ENCODE results near the gene MED13L. TPM values are rescaled to one million over a fixed set of nuclear protein-coding genes. Genes with fewer than 3 reads are reported as not detected.

Gene MED13L
- total and polyA plus RNA-seq, 4 donors = 7.9 to 94.0 (median 37.7) TPM

GRCh38 chr12:116010467-116010866, 267.0 kb downstream of the MED13L start:
- DNase-seq (ENCODE audit: low spot score) = no peak
- peaks cover 1 to 39% (median 30%) of the 10 kb centered on the region in 4 donors for H3K36me3 ChIP-seq (ENCODE audit: control insufficient read depth in 4 of 4, insufficient read depth in 3 of 4, low read depth in 1 of 4, low read length in 3 of 4)
- no peak overlapping the region for H3K9ac ChIP-seq (ENCODE audit: low read depth in 1 of 2, low read length in 2 of 2)
- H3K9me3 ChIP-seq (ENCODE audit: control insufficient read depth in 4 of 4, low read length in 3 of 4) = no peaks in the 10 kb centered on the region
- no peak overlapping the region for H3K4me3 ChIP-seq (ENCODE audit: low read depth in 1 of 3, low read length in 3 of 3)
- WGBS = 99% methylated on average over 3 of the region's 3 CpGs
- no peak overlapping the region for H3K27ac ChIP-seq (ENCODE audit: low read depth in 1 of 2, low read length in 2 of 2)
- H3K4me1 ChIP-seq (ENCODE audit: control insufficient read depth in 4 of 4, insufficient read depth in 4 of 4, low read length in 3 of 4) = peaks cover 0 to 17% (median 1%) of the 10 kb centered on the region in 4 donors
- H3K27me3 ChIP-seq (ENCODE audit: control insufficient read depth in 4 of 4, insufficient read depth in 4 of 4, low read length in 3 of 4) = no peaks in the 10 kb centered on the region
- no peak for TF ChIP-seq HNF4A (conservative IDR thresholded peaks at IDR 0.05)
- TF ChIP-seq ATF3 (IDR thresholded peaks at IDR 0.05) = no peak
- TF ChIP-seq NR2F2 (IDR thresholded peaks at IDR 0.05) = no peak
- TF ChIP-seq FOXA2 (IDR thresholded peaks at IDR 0.05) = no peak
- TF ChIP-seq FOXA1 (IDR thresholded peaks at IDR 0.05) = no peak
- TF ChIP-seq HNF4G (IDR thresholded peaks at IDR 0.05) = no peak
- TF ChIP-seq, protein P1, sequence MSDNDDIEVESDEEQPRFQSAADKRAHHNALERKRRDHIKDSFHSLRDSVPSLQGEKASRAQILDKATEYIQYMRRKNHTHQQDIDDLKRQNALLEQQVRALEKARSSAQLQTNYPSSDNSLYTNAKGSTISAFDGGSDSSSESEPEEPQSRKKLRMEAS (IDR thresholded peaks at IDR 0.05) = no peak
- TF ChIP-seq SP1 (IDR thresholded peaks at IDR 0.05) = no peak
- TF ChIP-seq GABPA (IDR thresholded peaks at IDR 0.05 in 1 of 2, conservative IDR thresholded peaks at IDR 0.05 in 1 of 2) = no peak
- TF ChIP-seq REST (IDR thresholded peaks at IDR 0.05) = no peak
- no peak for TF ChIP-seq JUND (IDR thresholded peaks at IDR 0.05)
- TF ChIP-seq CTCF (IDR thresholded peaks at IDR 0.05; ENCODE audit: low read depth, low read length, missing input control) = no peak
- TF ChIP-seq ZBTB33 (IDR thresholded peaks at IDR 0.05) = no peak
- TF ChIP-seq YY1 (IDR thresholded peaks at IDR 0.05) = no peak
- no peak for TF ChIP-seq EGR1 (IDR thresholded peaks at IDR 0.05; ENCODE audit: low read depth in 2 of 2)

- DNase-seq (ENCODE audit: low spot score) = no peak
- H3K9ac ChIP-seq (ENCODE audit: low read depth in 1 of 2, low read length in 2 of 2) = no peak overlapping the region
- peaks cover 0 to 12% (median 1%) of the 10 kb centered on the region in 4 donors for H3K4me1 ChIP-seq (ENCODE audit: control insufficient read depth in 4 of 4, insufficient read depth in 4 of 4, low read length in 3 of 4)
- H3K4me3 ChIP-seq (ENCODE audit: low read depth in 1 of 3, low read length in 3 of 3) = no peak overlapping the region
- no peak overlapping the region for H3K27ac ChIP-seq (ENCODE audit: low read depth in 1 of 2, low read length in 2 of 2)
- WGBS = 93% methylated on average over 4 of the region's 4 CpGs
- peaks cover 1 to 37% (median 30%) of the 10 kb centered on the region in 4 donors for H3K36me3 ChIP-seq (ENCODE audit: control insufficient read depth in 4 of 4, insufficient read depth in 3 of 4, low read depth in 1 of 4, low read length in 3 of 4)
- no peaks in the 10 kb centered on the region for H3K27me3 ChIP-seq (ENCODE audit: control insufficient read depth in 4 of 4, insufficient read depth in 4 of 4, low read length in 3 of 4)
- no peaks in the 10 kb centered on the region for H3K9me3 ChIP-seq (ENCODE audit: control insufficient read depth in 4 of 4, low read length in 3 of 4)
- peak in 1 of 2 donors; percentile 19 for TF ChIP-seq RAD21 (IDR thresholded peaks at IDR 0.05)
- TF ChIP-seq HNF4A (conservative IDR thresholded peaks at IDR 0.05) = no peak
- TF ChIP-seq EGR1 (IDR thresholded peaks at IDR 0.05; ENCODE audit: low read depth in 2 of 2) = no peak
- TF ChIP-seq CTCF (IDR thresholded peaks at IDR 0.05; ENCODE audit: low read depth, low read length, missing input control) = peak; percentile 20
Observed at GRCh38 chr12:116009805-116010204, 267.7 kb downstream of the MED13L start.
